ENCODE results near the gene RANBP6.

- TF ChIP-seq CTCF (IDR thresholded peaks at IDR 0.05; ENCODE audit: borderline replicate concordance, extremely low read depth, low read length, poor library complexity, severe bottlenecking) (no peak), EZH2 (IDR thresholded peaks at IDR 0.05; ENCODE audit: borderline replicate concordance, low read depth, low read length, severe bottlenecking) (no peak)
These were observed 33.1 kb downstream of the RANBP6 start for GRCh38 chr9:5982317-5982716.

Data from DND-41 (cell line).